ENCODE results near the gene CD59.
"Not testable (repeated sequence)": the region's sequence is repeated elsewhere in the genome, so short reads cannot be mapped to it uniquely, and the experiment has no call there.

Gene CD59

DNA sequence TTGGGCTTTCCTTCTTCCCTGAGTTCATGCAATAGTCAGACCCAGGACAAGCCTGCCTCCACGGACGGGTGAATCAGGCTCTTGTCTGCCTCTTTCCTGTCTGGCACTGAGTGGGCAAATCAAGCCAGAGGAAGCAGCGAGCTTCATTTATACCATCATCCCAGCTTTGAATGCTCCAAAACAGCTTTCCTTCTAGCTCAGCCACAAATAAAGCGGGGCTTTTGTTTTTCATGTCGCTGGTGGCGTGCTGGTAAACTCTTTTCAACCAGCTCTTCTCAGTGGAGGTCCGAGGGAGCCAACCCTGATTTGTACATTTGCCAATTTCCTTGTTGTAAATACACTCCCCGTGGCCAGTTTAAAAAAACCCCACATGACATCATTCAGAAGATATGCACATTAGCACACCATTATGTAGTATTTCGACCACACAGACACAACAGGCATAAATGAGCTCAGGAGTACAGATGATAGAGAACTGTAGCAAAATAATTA lies 44.2 kb downstream of the CD59 start:
- DNase-seq, result no peak

DNA sequence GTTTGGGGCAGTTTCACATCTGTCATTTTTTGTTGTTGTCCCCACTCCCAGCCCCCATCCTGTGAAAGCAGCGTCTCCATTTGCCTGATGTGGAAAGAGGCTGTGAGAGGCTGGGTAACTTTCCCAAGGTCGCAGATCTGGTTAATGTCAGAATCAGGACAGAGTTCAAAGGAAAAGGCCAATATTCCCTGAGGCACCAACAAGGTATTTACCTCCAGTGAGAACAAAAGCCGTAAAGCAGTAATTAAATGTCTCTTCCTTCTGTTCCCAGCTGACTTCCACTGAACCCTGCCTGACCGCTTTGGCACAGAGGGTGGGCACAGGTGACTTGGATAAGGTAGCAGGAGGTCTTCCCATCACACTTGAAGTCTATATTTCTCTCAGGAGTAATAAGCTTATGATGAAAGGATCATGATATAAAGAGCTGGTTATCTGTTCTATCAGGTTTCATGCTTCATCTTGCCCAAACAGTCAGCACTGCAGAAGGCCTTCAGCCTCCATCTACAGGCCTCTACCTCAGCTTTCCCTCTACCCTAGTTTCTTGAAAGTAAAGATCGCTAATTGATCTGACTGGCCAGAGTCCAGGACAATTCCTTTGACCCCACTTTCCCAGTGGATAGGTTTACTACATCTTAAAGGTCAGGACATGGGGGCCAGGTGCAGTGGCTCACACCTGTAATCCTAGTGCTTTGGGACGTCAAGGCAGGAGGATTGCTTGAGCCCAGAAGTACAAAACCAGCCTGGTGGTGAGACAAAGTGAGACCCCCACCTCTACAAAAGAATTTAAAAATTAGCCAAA lies 45.0 kb downstream of the CD59 start:
- DNase-seq, result no peak

DNA sequence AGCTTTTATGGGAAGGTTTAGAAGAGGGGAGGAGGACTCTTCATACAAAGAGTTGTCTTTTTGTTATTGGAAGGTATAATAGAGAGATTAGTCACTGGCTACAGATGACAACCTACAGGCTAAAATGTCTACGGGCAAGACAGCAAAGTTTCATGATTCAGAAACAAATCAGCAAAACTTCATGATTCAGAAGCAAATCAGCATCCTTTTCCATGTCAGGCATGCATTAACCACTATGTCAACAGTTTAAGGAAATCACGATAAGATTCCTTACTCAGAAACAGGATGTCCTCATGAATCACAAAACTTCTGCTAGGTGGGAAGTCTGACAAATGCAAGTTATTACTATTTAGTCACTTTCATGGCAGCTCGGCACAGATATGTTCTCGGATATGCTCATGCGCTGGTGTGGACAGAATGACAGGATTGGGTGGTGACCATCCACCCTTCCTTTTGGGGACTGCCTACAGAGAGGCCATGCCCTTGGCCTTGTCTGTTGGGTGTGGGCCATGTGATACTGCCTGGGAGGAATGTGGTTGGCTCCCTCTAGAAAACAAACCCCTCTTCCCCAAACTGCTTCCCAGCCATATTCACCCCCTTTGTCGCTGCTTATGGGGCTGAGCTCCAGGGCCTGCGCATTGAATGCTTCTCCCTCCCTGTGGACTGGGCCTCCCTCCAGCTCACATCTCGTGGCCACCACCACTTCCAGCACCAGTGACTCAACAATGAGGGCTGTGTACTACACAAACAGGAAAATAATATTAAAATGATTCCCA lies 45.7 kb downstream of the CD59 start:
- DNase-seq, result peak; percentile 39

DNA sequence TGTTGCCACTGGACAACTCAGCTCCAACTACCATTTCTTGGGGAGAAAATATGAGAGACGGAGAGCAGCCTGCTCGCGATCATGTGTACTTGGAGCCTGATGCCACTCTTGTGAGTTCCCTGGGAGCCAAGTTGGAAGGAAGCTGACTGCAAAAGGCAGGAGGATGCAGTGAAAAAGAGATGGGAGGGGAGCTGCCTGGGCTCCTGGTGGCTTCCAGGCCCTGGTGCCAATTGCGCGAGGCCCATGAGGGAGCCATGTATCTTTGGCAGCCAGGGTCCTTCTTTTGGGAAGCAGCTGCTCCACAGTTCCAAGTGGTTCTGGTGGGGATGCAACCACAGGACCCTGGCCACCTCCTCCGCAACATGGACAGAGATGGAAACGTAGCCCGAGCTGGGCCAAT lies 46.7 kb downstream of the CD59 start:
- DNase-seq, result no peak

DNA sequence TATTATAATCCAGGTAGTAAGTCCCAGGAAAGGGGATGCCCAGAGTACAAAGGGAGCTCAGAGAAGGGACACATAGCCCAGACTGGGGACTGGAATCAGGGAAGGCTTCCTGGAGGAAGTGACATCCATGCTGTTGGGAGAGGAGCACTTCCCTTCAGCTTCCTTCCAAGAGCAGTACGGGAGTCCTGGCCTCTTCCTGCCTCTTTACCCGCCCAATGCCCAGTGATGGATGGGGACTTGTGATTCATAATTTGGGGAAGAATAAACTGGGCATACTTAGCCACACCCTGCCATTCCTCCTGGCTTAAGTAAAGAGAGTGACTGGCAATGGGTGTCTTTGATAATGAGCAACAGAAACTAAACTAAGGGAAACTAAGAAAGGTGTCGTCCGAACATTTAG lies 47.1 kb downstream of the CD59 start:
- DNase-seq, result no peak

DNA sequence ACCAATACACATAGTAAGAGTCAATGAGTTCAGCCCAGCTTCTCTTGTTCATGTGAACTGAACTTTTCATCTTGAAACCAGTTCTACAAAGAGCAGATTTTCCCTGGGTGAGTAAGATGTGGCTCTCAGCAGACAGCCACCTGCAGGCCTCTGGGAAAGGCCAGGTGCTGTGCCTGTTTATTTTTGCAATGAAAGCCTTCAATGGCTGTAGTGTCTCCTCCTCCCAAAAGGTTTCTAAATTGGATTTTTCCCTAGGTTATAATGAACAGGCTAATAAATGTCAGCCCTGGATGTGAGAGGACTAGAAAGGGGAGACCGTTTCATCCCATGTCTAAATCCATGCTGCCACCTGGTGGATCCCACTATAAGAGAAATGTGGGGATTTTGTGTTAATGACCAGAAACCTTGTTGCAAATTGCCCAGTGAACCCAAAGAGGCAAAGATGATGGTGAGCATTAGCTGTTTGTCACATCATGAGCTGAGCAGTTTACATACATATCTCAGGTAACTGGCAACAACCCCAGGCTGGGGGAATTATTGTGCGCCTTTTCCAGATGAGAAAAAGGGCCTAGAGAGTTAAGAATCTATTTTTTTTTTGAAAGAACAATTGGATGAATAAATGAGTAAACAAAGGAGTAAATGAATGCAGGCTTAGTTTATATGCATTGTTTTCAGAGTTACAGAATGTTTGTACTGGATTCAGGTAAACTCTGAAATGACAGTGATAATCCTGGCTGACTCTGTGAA lies 48.3 kb downstream of the CD59 start:
- peak; percentile 28 for DNase-seq

DNA sequence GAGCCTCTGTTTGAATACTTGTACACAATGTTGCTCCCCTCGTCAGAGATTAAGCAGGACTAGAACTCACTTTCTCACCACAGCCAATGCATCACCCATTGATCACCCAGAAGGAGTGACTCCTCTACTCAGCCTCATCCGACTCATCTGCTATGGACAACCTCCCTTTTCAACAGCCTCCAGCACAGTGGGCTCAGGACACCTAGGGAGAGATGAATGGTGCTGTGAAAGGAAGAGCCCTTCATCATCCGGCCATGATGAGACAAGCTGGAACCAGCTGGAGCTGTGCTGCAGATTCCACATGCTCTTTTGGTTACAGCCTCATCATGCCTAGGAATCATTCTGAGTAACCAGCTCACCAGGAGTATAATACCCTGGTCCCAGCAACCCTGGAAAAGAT lies 51.1 kb downstream of the CD59 start:
- no peak for DNase-seq

DNA sequence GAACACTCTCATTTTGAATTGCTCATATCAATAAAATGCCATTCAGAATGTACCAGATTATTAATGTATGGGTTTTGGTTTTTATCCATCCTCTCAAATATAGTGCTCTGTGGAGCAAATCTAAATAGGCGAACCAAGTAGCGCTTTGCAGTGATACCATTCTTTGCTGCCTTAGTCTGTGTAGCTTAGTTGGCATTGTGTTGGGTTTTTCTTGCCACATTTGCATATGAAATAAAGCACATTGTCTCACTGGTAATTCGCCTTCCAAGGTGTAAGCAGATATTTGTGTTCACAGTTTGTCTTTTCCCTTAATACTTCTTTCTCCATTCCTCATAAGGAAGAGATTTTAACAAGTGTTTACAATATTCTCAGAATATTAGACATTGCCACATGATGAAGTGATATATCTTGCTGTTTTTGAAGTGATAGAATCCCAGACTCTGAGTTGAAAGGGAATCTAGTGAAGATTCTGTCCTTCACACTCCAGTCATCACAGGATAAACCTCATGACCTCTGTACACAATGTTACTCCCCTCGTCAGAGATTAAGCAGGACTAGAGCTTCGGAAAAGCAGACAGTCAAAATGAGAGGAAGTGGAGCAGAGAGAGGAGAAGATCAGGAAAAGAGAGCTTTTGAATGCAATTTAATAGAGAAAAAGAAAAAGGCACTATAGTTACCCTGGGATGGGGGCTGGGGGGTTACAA lies 52.1 kb downstream of the CD59 start:
- DNase-seq, result no peak

DNA sequence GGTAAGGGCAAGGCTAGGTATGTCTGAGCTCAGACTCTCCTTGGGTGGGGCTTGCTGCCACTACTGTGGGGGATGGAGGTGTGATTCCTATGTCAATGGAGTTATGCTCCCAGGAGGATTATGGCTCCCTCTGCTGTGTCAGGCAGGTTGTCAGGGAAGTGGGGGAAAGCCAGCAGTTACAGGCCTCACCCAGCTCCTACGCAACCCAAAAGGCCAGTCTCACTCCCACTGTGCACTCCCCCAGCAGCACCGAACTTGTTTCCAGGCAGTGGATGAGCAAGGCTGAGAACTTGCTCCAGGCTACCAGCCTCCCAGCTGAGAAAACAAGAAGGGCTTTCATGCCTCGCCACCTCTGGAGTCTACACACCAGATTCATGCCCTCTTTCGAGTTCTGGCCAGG lies 53.8 kb downstream of the CD59 start:
- no peak for DNase-seq

DNA sequence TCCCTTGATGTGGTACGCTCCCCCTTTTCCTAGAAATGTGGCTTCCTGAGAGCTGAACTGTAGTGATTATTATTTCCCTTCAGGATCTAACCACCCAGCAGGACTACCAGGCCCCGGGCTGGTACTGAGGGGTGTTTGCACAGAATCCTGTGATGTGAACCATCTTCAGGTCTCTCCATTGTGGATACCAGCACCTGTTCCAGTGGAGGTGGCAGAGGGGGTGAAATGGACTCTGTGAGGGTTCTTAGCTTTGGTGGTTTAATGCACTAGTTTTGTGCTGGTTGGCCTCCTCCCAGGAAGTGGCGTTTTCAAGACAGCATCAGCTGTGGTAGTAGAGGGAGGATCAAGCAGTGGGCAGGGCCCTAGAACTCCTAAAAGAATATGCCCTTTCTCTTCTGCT lies 54.2 kb downstream of the CD59 start:
- DNase-seq, result no peak

DNA sequence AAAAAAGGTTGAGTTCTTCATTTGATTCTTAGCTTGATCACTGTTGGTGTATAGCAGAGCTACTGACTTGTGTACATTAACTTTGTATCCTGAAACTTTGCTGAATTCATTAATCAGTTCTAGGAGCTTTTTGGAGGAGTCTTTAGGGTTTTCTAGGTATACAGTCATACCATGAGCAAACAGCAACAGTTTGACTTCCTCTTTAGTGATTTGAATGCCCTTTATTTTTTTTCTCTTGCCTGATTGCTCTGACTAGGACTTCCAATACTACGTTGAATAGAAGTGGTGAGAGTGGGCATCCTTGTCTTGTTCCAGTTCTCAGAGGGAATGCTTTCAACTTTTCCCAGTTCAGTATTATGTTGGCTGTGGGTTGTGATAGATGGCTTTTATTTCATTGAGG lies 57.6 kb downstream of the CD59 start:
- DNase-seq, result not testable (repeated sequence)

DNA sequence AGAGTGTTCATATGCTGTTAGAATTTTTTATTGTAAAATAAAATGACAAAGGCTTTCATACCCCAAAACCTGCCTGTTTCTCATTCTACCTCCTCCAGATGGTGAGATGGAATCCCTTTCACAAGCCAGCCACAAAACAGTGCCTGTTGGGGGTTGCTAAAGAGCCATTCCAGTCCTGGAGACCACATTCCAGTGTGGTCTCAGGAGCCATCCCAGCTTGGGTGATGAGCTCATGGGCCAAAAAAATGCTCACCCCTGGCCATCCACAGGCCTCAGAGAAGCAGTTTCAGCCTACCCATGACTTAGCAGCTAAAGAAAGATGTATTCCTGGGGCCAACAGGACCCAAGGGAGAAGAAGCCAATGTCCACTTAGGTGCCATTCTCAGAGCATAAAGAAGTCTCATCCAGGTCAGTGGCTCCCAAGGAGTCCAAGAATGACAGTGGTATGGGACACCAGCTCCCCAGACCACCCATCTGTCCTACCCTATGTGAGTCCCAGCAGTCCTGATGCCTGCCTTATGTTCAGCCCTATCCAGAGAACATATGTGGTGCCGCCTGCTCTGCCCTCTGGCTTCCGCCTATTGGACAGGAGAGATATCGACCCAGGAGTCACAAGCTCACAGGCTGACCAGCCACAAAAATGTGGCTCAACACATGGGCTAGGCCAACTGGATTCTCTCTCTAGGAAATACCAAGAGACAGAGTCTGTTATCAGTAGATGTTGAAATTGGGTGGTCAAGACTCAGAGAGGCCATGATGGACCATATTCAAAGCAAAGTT lies 62.0 kb downstream of the CD59 start:
- DNase-seq, result no peak

DNA sequence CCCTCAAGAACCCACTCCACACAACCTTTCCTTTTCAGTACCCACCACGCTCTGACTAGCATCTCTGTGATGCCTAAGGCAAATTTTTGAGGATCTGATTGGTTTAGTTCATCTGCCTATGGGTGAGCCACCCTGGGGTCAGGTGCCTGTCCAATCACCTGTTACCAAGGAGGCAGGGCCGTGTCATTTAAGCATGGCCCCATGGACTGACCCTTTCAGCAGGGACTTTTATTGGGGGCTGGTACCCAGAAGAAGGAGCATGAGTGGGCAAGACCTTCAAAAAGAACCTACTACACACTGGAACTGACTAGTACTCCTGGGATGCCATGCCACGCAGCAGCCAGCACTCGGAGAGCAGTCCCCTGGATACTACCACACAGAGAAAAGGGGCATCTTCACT lies 64.0 kb downstream of the CD59 start:
- no peak for DNase-seq

DNA sequence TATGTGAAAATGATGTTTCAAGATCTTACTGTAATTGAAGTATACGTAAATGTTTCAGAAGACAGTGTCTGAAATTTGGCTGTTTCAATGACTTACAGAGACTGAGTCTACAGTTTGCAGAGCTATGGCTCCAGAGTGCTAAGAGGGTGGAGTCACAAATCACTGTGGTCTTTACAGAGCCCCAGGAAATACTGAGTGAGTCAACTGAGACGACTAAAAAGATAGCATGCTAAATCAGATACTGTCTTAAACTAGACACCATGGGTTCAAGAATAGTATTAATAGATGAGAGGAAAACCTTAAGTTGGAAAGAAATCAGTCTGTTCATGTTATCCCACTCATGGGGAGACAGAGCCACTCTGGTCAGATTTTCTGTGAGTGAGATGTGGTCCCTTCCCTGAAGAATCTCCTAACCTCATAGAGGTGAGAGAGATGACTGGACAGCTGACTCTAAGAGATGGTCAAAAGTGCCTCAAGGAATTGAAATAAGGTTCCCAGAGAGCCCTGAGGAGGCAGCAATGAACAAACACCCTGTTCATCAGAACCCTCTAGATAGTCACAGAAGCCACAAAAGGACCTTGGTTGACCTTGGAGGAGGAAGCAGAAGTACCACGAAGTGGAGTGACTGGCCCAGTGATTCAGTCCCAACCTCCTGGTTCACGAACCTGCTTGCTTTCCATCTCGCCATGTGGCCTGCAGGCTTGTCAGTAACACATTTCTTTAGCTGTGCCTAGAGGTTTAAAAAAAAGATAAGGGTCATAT lies 65.8 kb downstream of the CD59 start:
- peak; percentile 31 for DNase-seq

DNA sequence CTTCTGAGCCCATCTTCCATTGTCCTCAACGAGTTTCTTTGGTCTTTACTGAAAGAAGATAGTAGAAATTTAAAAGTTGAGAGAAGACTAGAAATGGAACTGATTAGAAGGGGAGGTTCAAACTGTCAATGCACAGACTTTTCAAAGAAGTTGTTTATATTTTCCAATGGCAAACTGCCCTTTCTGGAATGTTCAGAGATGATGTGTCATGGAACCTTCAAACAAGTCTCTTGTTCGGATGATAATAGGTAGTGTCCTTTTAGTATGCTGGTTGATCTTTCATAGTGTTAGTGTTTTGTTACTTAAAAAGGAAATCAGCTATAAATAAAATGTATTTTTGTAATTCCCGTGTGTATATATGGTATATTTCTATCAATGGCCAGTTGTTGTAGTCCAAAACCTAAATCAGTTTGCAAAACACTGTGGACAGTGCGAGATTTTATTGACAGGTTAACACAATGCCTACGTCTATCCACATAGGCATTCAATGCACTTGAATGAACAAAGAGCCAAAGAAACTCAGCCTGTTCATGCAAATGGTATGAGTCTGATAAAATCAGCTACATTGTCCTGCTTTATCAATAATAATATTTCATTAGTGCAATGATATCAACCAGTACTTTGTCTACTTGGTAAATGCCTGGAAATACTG lies 66.5 kb downstream of the CD59 start:
- no peak for DNase-seq

DNA sequence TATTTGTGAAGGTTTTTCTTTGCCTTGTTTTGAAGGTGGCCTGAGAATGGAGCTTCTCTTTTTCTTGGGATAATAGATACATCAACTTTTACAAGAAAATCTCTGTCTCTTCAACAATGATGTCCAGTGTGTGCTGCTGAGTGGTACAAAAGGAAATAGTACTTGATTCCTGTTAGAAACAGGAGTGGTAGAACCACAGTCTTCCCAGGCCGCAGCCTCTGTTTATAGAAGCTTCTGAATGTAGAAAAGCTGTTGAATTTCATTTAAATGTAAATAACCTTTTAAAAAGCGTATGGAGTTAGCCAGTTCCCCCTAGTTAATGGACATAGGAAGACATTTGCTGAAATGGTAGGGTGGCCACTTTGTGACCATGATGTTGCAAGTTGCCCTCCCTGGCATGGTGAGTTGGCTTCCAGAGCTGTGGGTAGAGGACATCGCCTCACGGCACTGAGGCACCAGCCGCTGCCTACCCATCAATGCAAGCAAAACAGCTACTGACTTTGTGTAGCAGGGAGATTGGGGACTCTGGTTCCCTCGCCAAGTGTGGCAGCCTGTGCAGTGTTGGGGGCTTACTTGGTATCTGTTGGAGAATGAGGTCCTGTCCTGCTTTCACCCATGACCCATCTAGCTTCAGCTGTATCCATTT lies 67.1 kb downstream of the CD59 start:
- no peak for DNase-seq

DNA sequence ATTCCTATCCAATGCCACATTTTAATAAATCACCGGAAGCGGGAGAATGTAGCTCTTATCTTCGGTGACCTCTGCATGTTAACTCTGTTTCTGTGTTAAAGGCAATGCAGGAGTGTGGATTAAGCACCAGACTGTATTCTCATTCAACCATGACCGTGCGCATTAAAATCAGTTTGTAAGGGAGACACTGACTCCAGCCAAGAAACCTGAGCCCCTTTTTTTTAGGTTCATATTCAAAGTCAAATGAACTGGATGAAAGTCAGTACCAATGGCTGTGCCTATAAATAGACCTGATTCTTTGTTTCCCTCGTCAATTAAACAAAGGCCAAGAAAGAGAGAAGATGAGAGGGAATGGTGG lies 67.8 kb downstream of the CD59 start:
- no peak for DNase-seq

DNA sequence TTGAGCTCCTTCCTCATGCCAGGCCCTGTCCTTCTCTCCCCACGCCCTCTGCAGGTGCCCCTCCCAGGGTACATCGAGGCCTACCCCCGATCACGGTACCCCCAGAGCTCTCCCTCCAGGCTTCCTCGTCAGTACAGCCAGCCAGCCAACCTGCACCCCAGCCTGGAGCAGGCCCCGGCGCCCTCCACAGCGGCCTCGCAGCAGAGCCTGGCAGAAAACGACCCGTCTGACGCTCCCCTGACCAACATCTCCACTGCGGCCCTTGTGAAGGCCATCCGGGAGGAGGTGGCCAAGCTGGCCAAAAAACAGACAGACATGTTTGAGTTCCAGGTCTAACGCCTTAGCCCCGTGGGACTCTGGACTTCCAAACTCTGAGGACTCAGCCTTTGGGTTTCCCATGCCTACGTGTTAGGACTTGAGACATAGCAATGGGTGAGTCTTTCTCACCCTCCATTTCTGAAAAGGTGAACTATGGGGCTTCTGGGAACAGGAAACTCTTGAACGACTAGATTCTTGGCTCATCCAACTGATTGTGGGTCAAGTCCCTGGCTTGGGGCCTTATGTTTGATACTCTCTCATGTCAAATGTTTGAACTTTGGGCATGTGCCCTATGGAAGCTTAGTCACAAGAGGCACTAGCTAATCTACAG lies 68.3 kb downstream of the CD59 start:
- DNase-seq, result no peak

DNA sequence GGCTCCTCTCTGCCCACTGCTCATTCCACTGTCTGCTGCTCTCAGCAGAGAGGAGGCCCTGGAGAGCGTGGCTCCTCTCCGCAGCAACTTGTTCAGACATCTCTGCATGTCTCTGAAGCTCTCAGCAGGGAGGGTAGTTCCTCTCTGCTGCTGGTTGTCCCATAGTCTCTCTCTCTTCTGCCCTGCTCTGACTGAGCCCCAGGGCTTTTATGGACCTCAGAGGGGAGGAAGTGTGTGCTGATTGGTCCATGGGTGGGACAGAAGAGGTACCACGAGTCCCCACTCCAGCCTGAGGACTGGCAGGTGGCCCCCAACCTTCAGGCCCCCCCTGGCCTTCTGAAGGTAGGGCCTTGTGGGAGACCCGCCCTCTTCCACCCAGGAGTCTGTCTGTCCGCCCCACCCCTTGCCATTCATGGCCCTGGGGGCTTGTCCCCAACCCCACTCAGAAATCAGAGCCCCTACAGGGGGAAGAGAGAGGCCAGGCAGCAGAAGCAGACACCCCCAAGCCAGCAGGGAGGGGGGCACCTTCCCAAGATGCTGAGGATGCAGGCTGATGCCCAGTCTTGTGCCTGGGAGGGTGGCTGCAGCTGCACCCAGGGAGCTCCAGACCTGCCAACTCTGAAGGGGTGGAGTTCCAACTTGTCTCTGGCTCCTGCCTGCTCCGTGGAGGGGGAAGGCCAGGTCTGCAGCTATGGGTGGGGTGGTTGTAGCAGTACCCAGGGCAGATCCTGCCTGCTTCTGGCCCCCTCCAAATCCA lies 70.7 kb downstream of the CD59 start:
- DNase-seq, result no peak
